Stimulated activated CD4-positive, alpha-beta T cell treated with anti-CD3 and anti-CD28 coated beads, TNF-alpha, amount 100 ng/mL, for 1 hour (primary cell): ENCODE results near the gene TAF11L8.
"Not testable (repeated sequence)": the region's sequence is repeated elsewhere in the genome, so short reads cannot be mapped to it uniquely, and the experiment has no call there.

ENCODE experiments used
- DNase-seq, 3 donors: peaks; one replicate each; pipeline ENCODE4 v3.0.0-alpha.2; 2020; ENCODE audit warnings: low read depth in 3 of 3, low spot score in 1 of 3

The TAF11L8 gene

GRCh38 chr5:17590860-17591259 is at the start of gene TAF11L8:
TSS of gene TAF11L8 (minus strand) at chr5:17590960.
- not testable (repeated sequence) for DNase-seq

GRCh38 chr5:17634160-17634559 is 43.4 kb upstream of the TAF11L8 start, which contains the start of gene TAF11L14:
TSS of gene TAF11L14 (plus strand) at chr5:17634460.
- no peak for DNase-seq

- not testable (repeated sequence) for DNase-seq
These were observed 41.0 kb upstream of the TAF11L8 start, which contains the start of gene TAF11L13 for GRCh38 chr5:17631788-17632187. TSS of gene TAF11L13 (plus strand) at chr5:17632088.

- no peak for DNase-seq
These were observed 34.9 kb upstream of the TAF11L8 start for GRCh38 chr5:17625686-17626085.

- no peak for DNase-seq
These were observed 29.9 kb upstream of the TAF11L8 start for GRCh38 chr5:17620627-17621026.

- DNase-seq: no peak
These were observed 28.6 kb upstream of the TAF11L8 start for GRCh38 chr5:17619354-17619753.

GRCh38 chr5:17614872-17615605 is 24.3 kb upstream of the TAF11L8 start:
- DNase-seq: no peak

GRCh38 chr5:17610092-17610491 is 19.3 kb upstream of the TAF11L8 start, which contains the start of gene TAF11L12:
TSS of gene TAF11L12 (plus strand) at chr5:17610392.
- DNase-seq: not testable (repeated sequence)

GRCh38 chr5:17607461-17607860 is 16.7 kb upstream of the TAF11L8 start:
- not testable (repeated sequence) for DNase-seq

GRCh38 chr5:17604951-17605350 is 14.2 kb upstream of the TAF11L8 start:
- no peak for DNase-seq

- not testable (repeated sequence) for DNase-seq
These were observed 13.1 kb upstream of the TAF11L8 start, which contains the start of gene TAF11L11 for GRCh38 chr5:17603880-17604279. TSS of gene TAF11L11 (plus strand) at chr5:17604183.

- not testable (repeated sequence) for DNase-seq
These were observed 7.0 kb upstream of the TAF11L8 start, which contains the start of gene TAF11L10 for GRCh38 chr5:17597728-17598127. TSS of gene TAF11L10 (minus strand) at chr5:17597828.

GRCh38 chr5:17594255-17594654 is 3.5 kb upstream of the TAF11L8 start, which contains the start of gene TAF11L9:
TSS of gene TAF11L9 (minus strand) at chr5:17594394.
- DNase-seq: not testable (repeated sequence)

GRCh38 chr5:17585658-17586057 is 5.1 kb downstream of the TAF11L8 start, which contains the start of gene TAF11L7:
TSS of gene TAF11L7 (minus strand) at chr5:17585758.
- DNase-seq: not testable (repeated sequence)
